GM12878 (cell line): ENCODE measurements around the gene CYTIP. TPM values are rescaled to one million over a fixed set of nuclear protein-coding genes. Genes with fewer than 3 reads are reported as not detected.

Experiments used
- ATAC-seq: fragments of 200-7000 bp; cut with Tn5 transposase; 3 replicates; pipeline ENCODE4 v1.9.1; 2020; ENCODE audit warnings: mild to moderate bottlenecking, moderate library complexity
- BruUV-seq: library from RNA; stranded (reverse); fragments of 400-500 nt; replicated peaks from 2 replicates; lab custom pipeline; 2021; lab: Mats Ljungman, UMichigan
- CTCF ChIA-PET: fragments of 300-600 bp; sonication (Branson Sonifier 250); formaldehyde crosslinking; extraction: SDS; loops from one replicate; lab custom pipeline; 2021; ENCODE audit warnings: inconsistent platforms; lab: Yijun Ruan, JAX
- POLR2A ChIA-PET: fragments of 350-600 bp; formaldehyde crosslinking; extraction: SDS; loops from one replicate; lab custom pipeline; 2021; ENCODE audit warnings: inconsistent platforms; lab: Charles Lee
- RAD21 ChIA-PET: fragments of 300-600 bp; sonication (Branson Sonifier 250); formaldehyde crosslinking; loops from one replicate; lab custom pipeline; 2023; ENCODE audit warnings: antibody characterized with exemption; ENCODE audit not compliant: unreplicated experiment; lab: Charles Lee
- SMC1A ChIA-PET: fragments of 300-600 bp; sonication (Branson Sonifier 250); formaldehyde crosslinking; loops from one replicate; lab custom pipeline; 2023; ENCODE audit not compliant: unreplicated experiment, uncharacterized antibody; lab: Charles Lee
- DNase-seq: peaks from one replicate; pipeline ENCODE4 v3.0.0-alpha.2; 2011; ENCODE audit warnings: low read depth, low spot score
- FAIRE-seq: peaks from 3 replicates; lab custom pipeline; 2011; peaks lifted over from hg19 to GRCh38; lab: Jason Lieb, UNC
- H2AFZ ChIP-seq: 2 replicates; pipeline ENCODE4 v1.6.0; 2011; ENCODE audit warnings: low read depth, low read length, control low read depth; ENCODE audit not compliant: control insufficient read depth
- H3K27ac ChIP-seq: 2 replicates; pipeline ENCODE4 v1.5.1; 2011; ENCODE audit warnings: control low read depth; ENCODE audit not compliant: control insufficient read depth, insufficient read depth
- H3K27me3 ChIP-seq, 2 experiments: replicated peaks in 1 of 2; 2 replicates each; pipeline versions ENCODE4 v1.6.0 to v1.6.1; 2011; ENCODE audit warnings: low read length in 1 of 2; ENCODE audit not compliant: control insufficient read depth in 2 of 2, insufficient read depth in 2 of 2
- H3K36me3 ChIP-seq, 2 experiments: 2 replicates each; pipeline ENCODE4 v1.5.1; 2011; ENCODE audit warnings: low read length in 1 of 2; ENCODE audit not compliant: control insufficient read depth in 2 of 2, insufficient read depth in 2 of 2
- H3K4me1 ChIP-seq: 2 replicates; pipeline ENCODE4 v1.6.1; 2011; ENCODE audit warnings: mild to moderate bottlenecking, low read length, moderate library complexity, mixed read lengths; ENCODE audit not compliant: control insufficient read depth, insufficient read depth
- H3K4me2 ChIP-seq: 2 replicates; pipeline ENCODE4 v1.6.0; 2011; ENCODE audit warnings: control low read depth; ENCODE audit not compliant: control insufficient read depth, insufficient read depth
- H3K4me3 ChIP-seq: fragments of 200-600 bp; sonication (generic); 2 replicates; pipeline ENCODE4 v1.5.1; 2016
- H3K79me2 ChIP-seq: 2 replicates; pipeline ENCODE4 v1.6.0; 2011; ENCODE audit warnings: low read length; ENCODE audit not compliant: control insufficient read depth, insufficient read depth
- H3K9ac ChIP-seq: 2 replicates; pipeline ENCODE4 v1.8.0; 2011; ENCODE audit warnings: low read length, control low read depth, mixed read lengths; ENCODE audit not compliant: control insufficient read depth, insufficient read depth
- H3K9me3 ChIP-seq: replicated peaks from 3 replicates; pipeline ENCODE4 v1.5.1; 2011; ENCODE audit warnings: mild to moderate bottlenecking, low read length; ENCODE audit not compliant: control insufficient read depth, insufficient read depth
- H4K20me1 ChIP-seq: 2 replicates; pipeline ENCODE4 v1.6.0; 2011; ENCODE audit not compliant: control insufficient read depth, insufficient read depth
- BMI1 ChIP-seq: fragments of 450-650 bp; IDR thresholded peaks from 2 replicates; pipeline ENCODE4 v1.6.1; 2016; ENCODE audit warnings: mild to moderate bottlenecking, moderate library complexity, borderline replicate concordance
- CHD4 ChIP-seq: fragments of 200-600 bp; sonication (generic); IDR thresholded peaks from 2 replicates; pipeline ENCODE4 v1.6.1; 2016; ENCODE audit warnings: mild to moderate bottlenecking
- ETV6 ChIP-seq, 2 experiments: fragments of 450-650 bp in 1 of 2; IDR thresholded peaks in 1 of 2; conservative IDR thresholded peaks in 1 of 2; 2 replicates each; pipeline ENCODE4 v1.6.1; 2014; ENCODE audit warnings: antibody characterized with exemption in 1 of 2, borderline replicate concordance in 1 of 2, low read depth in 1 of 2, mild to moderate bottlenecking in 1 of 2, moderate library complexity in 1 of 2
- MTA3 ChIP-seq: IDR thresholded peaks from 2 replicates; pipeline ENCODE4 v1.6.1; 2012; ENCODE audit warnings: low read length, inconsistent platforms, borderline replicate concordance
- MYB ChIP-seq: fragments of 150-350 bp; IDR thresholded peaks from 2 replicates; pipeline ENCODE4 v1.6.1; 2014; ENCODE audit warnings: mild to moderate bottlenecking, low read depth, low read length, borderline replicate concordance
- NBN ChIP-seq: fragments of 450-650 bp; IDR thresholded peaks from 2 replicates; pipeline ENCODE4 v1.6.1; 2016
- NFIC ChIP-seq: IDR thresholded peaks from 2 replicates; pipeline ENCODE4 v1.6.1; 2012; ENCODE audit warnings: low read depth, mild to moderate bottlenecking, inconsistent platforms, low read length, moderate library complexity
- NFXL1 ChIP-seq: fragments of 450-650 bp; IDR thresholded peaks from 2 replicates; pipeline ENCODE4 v1.6.1; 2017; ENCODE audit warnings: antibody characterized with exemption, mild to moderate bottlenecking, borderline replicate concordance
- RFX5 ChIP-seq: IDR thresholded peaks from 2 replicates; pipeline ENCODE4 v1.6.1; 2011; ENCODE audit warnings: low read depth, low read length, improper control_type of control experiment
- SREBF1 ChIP-seq: IDR thresholded peaks from 2 replicates; pipeline ENCODE4 v1.6.1; 2012; ENCODE audit warnings: mild to moderate bottlenecking, low read length
- STAT1 ChIP-seq: fragments of 450-650 bp; conservative IDR thresholded peaks from 2 replicates; pipeline ENCODE4 v1.6.1; 2014; ENCODE audit warnings: antibody characterized with exemption, mild to moderate bottlenecking
- SUPT20H ChIP-seq: IDR thresholded peaks from 2 replicates; pipeline ENCODE4 v1.6.1; 2011; ENCODE audit warnings: low read depth, mild to moderate bottlenecking, low read length, moderate library complexity, borderline replicate concordance; ENCODE audit not compliant: control insufficient read depth
- SUZ12 ChIP-seq: fragments of 200-600 bp; sonication (generic); IDR thresholded peaks from one replicate; pipeline ENCODE4 v1.6.1; 2018; ENCODE audit warnings: antibody characterized with exemption, mild to moderate bottlenecking; ENCODE audit not compliant: unreplicated experiment
- ZNF384 ChIP-seq: IDR thresholded peaks from 2 replicates; pipeline ENCODE4 v1.6.1; 2012; ENCODE audit warnings: low read depth, mild to moderate bottlenecking, low read length, improper control_type of control experiment, borderline replicate concordance
- WGBS: methylation state at CpG from one replicate; pipeline ENCODE4 v1.1.6; 2016; ENCODE audit warnings: low lambda C conversion rate; ENCODE audit not compliant: insufficient replicate concordance, insufficient coverage; ENCODE audit errors: missing lambda C conversion rate; 5-methylcytosine and 5-hydroxymethylcytosine counted together
- in situ Hi-C: fragments of 300-500 bp; cut with MboI; formaldehyde crosslinking; loops from 9 replicates; pipeline ENCODE4 v1.14.3; 2018; ENCODE audit warnings: mixed read lengths
- intact Hi-C: fragments of 100-400 bp; cut with micrococcal nuclease; formaldehyde crosslinking; loops from one replicate; pipeline ENCODE4 v1.14.2; 2022; ENCODE audit not compliant: unreplicated experiment
- polyA plus RNA-seq, 11 experiments: library from polyadenylated mRNA; depleted of rRNA in 4 of 11; unstranded in 6 of 11; stranded (reverse) in 5 of 11; fragments of >200 nt; fragmentation: Nextera tagmentation in 4 of 11; fragmentation: Illumina TruSeq in 1 of 11; extraction: Ambion mirVana in 4 of 11; extraction: Trizol in 1 of 11; gene quantifications; 1 replicate in 1 of 11; 2 replicates in 10 of 11; pipeline versions ENCODE4 v1.2.1 to v1.2.3, GENCODE V29; 2011 to 2016; ENCODE audit warnings: inconsistent platforms in 2 of 11, missing spikeins in 2 of 11, low read depth in 1 of 11
- total RNA-seq, 4 experiments: library from RNA; depleted of rRNA in 3 of 4; stranded (reverse); fragments of >200 nt in 3 of 4; fragmentation: Illumina TruSeq in 1 of 4; extraction: Trizol in 1 of 4; gene quantifications; 2 replicates each; pipeline versions ENCODE4 v1.2.1 to v1.2.3, GENCODE V29; 2013 to 2021
- TF ChIP-seq, protein P1 (sequence below): fragments of 450-650 bp; IDR thresholded peaks from 2 replicates; pipeline ENCODE4 v1.6.1; 2017; ENCODE audit warnings: mild to moderate bottlenecking, low read depth, inconsistent platforms; ENCODE audit not compliant: poor library complexity, severe bottlenecking
- TF ChIP-seq, protein P2 (sequence below): fragments of 450-650 bp; IDR thresholded peaks from 2 replicates; pipeline ENCODE4 v1.6.1; 2018; ENCODE audit warnings: borderline replicate concordance, mild to moderate bottlenecking; ENCODE audit not compliant: partially characterized antibody

Gene CYTIP
- total and polyA plus RNA-seq, 10 of the 15 experiments (the other 5 are each of a cell fraction or from before 2014, with no cell fraction given): 55.1 to 178 (median 73.4) TPM

DNA sequence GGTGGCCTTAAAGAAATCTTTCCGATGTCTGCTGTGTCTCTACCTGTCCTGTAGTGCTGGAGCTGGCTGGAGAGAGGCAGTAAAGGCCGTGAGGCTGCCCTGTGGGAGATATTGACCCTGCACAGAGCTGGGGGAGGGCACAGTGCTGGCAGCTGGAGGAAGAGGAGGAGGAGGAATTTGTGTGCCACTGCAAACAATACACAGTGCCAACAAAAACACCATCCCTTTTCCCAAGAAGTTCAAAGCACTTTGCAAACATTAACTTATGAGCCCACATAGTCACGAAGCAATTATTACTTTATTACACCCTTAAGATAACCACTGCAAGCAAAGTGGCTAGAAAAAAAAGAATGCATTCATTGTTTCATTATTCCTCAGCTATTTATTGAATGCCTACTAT, 45.0 kb upstream of the CYTIP start:
- intact Hi-C loops (no loop called here), in situ Hi-C loops (no loop called here)
- WGBS: 87% methylated on average over 3 of the region's 3 CpGs
- RAD21 ChIA-PET: interaction anchor here (0.5 to 8.1 kb wide), 8 partner anchors 9 to 185 kb away, joined by 3 to 81 read pairs (median 18); partner anchors contain the start of genes CYTIP and ERMN
- Histone ChIP-seq H2AFZ (no peak overlapping the region), H3K9ac (no peak overlapping the region), H3K4me2 (no peak overlapping the region), H3K4me1 (no peaks in the 10 kb centered on the region), H3K27ac (no peak overlapping the region), H4K20me1 (no peaks in the 10 kb centered on the region), H3K4me3 (no peak overlapping the region), H3K9me3 (no peaks in the 10 kb centered on the region), H3K27me3 (no peaks in the 10 kb centered on the region), H3K36me3 (no peaks in the 10 kb centered on the region), H3K79me2 (no peaks in the 10 kb centered on the region)
- no TSS peak for BruUV-seq
- TF ChIP-seq NFXL1 (no peak), NFIC (no peak), ETV6 (conservative IDR thresholded peaks at IDR 0.05 in 1 of 2, IDR thresholded peaks at IDR 0.05 in 1 of 2; ENCODE audit: borderline replicate concordance in 1 of 2, low read depth in 1 of 2) (no peak), BMI1 (no peak), SREBF1 (no peak), SUZ12 (no peak), RFX5 (no peak), NBN (no peak), MTA3 (no peak), MYB (no peak), ZNF384 (no peak), STAT1 (no peak), SUPT20H (no peak), CHD4 (no peak)
- TF ChIP-seq, protein P1, sequence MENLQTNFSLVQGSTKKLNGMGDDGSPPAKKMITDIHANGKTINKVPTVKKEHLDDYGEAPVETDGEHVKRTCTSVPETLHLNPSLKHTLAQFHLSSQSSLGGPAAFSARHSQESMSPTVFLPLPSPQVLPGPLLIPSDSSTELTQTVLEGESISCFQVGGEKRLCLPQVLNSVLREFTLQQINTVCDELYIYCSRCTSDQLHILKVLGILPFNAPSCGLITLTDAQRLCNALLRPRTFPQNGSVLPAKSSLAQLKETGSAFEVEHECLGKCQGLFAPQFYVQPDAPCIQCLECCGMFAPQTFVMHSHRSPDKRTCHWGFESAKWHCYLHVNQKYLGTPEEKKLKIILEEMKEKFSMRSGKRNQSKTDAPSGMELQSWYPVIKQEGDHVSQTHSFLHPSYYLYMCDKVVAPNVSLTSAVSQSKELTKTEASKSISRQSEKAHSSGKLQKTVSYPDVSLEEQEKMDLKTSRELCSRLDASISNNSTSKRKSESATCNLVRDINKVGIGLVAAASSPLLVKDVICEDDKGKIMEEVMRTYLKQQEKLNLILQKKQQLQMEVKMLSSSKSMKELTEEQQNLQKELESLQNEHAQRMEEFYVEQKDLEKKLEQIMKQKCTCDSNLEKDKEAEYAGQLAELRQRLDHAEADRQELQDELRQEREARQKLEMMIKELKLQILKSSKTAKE: no peak
- TF ChIP-seq, protein P2, sequence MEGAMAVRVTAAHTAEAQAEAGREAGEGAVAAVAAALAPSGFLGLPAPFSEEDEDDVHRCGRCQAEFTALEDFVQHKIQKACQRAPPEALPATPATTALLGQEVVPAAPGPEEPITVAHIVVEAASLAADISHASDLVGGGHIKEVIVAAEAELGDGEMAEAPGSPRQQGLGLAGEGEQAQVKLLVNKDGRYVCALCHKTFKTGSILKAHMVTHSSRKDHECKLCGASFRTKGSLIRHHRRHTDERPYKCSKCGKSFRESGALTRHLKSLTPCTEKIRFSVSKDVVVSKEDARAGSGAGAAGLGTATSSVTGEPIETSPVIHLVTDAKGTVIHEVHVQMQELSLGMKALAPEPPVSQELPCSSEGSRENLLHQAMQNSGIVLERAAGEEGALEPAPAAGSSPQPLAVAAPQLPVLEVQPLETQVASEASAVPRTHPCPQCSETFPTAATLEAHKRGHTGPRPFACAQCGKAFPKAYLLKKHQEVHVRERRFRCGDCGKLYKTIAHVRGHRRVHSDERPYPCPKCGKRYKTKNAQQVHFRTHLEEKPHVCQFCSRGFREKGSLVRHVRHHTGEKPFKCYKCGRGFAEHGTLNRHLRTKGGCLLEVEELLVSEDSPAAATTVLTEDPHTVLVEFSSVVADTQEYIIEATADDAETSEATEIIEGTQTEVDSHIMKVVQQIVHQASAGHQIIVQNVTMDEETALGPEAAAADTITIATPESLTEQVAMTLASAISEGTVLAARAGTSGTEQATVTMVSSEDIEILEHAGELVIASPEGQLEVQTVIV: no peak
- CTCF ChIA-PET: interaction anchor here (1.1 to 10.9 kb wide), 8 partner anchors 9 to 263 kb away, joined by 3 to 174 read pairs (median 10); partner anchors contain the start of gene ERMN
- DNase-seq (no peak), ATAC-seq (no peak), FAIRE-seq (no peak)
- SMC1A ChIA-PET: interaction anchor here (0.6 to 10.9 kb wide), 17 partner anchors 9 to 207 kb away, joined by 3 to 165 read pairs (median 7); partner anchors contain the start of genes CYTIP and ERMN
- POLR2A ChIA-PET: interaction anchor here (3.6 kb wide), 1 partner anchor 9 kb away, joined by 18 read pairs; no protein-coding TSS in a partner anchor
